ENCODE data around the gene MINDY3.
"Not testable (repeated sequence)": the region's sequence is repeated elsewhere in the genome, so short reads cannot be mapped to it uniquely, and the experiment has no call there.

The MINDY3 gene

GRCh38 chr10:15859509-15859905, 800 bp downstream of the MINDY3 start:
- TF ChIP-seq, protein P1, sequence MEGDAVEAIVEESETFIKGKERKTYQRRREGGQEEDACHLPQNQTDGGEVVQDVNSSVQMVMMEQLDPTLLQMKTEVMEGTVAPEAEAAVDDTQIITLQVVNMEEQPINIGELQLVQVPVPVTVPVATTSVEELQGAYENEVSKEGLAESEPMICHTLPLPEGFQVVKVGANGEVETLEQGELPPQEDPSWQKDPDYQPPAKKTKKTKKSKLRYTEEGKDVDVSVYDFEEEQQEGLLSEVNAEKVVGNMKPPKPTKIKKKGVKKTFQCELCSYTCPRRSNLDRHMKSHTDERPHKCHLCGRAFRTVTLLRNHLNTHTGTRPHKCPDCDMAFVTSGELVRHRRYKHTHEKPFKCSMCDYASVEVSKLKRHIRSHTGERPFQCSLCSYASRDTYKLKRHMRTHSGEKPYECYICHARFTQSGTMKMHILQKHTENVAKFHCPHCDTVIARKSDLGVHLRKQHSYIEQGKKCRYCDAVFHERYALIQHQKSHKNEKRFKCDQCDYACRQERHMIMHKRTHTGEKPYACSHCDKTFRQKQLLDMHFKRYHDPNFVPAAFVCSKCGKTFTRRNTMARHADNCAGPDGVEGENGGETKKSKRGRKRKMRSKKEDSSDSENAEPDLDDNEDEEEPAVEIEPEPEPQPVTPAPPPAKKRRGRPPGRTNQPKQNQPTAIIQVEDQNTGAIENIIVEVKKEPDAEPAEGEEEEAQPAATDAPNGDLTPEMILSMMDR (IDR thresholded peaks at IDR 0.05; ENCODE audit: extremely low read depth, insufficient read depth, missing control alignments), result no peak
- peak; percentile 35 for DNase-seq (ENCODE audit: low spot score)
- in situ Hi-C loops (cut with MboI; ENCODE audit: low pct_unique_long_range_greater_than_20kb, low sequenced_read_pairs, unreplicated experiment), result no loop called here

DNA sequence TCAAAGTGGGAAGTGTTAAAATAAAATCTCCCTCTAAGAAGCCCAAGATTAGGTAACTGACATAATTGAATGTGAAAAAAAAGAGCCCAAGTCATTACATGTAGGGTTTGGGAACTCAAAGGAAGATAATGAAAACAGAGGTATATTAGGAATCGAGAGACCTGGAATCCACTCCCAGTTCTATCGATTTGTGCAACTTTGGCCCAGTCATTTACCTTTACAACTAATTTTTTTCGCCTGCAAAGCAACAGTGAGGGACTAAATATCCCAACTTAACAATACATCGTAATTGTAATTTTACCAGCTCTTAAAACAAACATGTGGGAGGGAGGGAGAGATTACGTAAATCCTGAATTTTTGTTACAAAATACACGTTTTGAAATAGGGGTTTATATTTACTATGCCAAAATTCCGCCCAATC, 1.4 kb downstream of the MINDY3 start:
- TF ChIP-seq, protein P1 (IDR thresholded peaks at IDR 0.05; ENCODE audit: extremely low read depth, insufficient read depth, missing control alignments), result no peak
- no peak for DNase-seq (ENCODE audit: low spot score)
- in situ Hi-C loops (cut with MboI; ENCODE audit: low pct_unique_long_range_greater_than_20kb, low sequenced_read_pairs, unreplicated experiment), result no loop called here

DNA sequence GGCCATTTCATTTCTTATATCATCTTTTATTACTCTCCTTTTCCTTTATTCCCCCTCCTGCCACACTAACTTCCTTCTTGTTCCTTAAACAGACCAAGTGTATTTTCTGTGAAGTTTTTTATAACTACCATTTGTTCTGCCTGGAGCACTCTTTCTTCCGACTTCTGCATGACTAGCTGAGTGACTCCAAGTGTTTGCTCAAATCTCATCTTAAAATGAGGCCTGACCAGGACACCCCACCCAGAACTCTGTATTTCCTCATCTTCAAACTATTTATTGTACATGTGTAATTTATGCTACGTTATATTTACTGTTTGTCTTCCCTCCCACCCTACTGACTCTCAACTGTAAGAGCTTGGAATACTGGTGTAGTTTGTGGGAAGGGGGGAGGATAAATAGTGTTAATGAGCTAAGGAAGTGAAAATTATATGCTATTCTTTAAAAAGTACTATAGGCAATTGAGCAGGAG, 3.2 kb downstream of the MINDY3 start:
- no peak for DNase-seq (ENCODE audit: low spot score)
- TF ChIP-seq, protein P1 (IDR thresholded peaks at IDR 0.05; ENCODE audit: extremely low read depth, insufficient read depth, missing control alignments), result no peak

GRCh38 chr10:15856328-15857015, 3.8 kb downstream of the MINDY3 start:
- no peak for DNase-seq (ENCODE audit: low spot score)
- in situ Hi-C loops (cut with MboI; ENCODE audit: low pct_unique_long_range_greater_than_20kb, low sequenced_read_pairs, unreplicated experiment), result no loop called here

More for the DNA sequence above, 3.2 kb downstream of the MINDY3 start:
- in situ Hi-C loops (cut with MboI; ENCODE audit: low pct_unique_long_range_greater_than_20kb, low sequenced_read_pairs, unreplicated experiment), result no loop called here

DNA sequence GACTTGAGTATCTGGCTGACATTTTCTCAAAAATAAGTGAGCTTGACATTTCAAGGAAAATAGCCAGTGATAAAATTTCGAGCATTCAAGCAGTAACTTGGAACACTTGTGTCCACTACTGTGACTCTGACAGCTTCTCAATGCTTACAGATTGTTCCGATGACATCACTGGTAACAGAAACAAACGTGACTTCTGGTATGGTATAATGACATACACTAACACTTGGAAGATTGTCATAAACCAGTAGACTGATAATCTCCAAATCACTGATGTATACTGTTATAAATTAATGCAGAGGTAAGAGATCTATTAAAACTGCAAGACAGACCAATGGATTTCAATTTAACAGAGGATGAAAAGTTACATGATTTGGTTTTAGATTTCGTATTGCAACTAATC, 6.5 kb downstream of the MINDY3 start:
- TF ChIP-seq, protein P1 (IDR thresholded peaks at IDR 0.05; ENCODE audit: extremely low read depth, insufficient read depth, missing control alignments), result no peak
- DNase-seq (ENCODE audit: low spot score), result no peak
- in situ Hi-C loops (cut with MboI; ENCODE audit: low pct_unique_long_range_greater_than_20kb, low sequenced_read_pairs, unreplicated experiment), result no loop called here

More at GRCh38 chr10:15856328-15857015, 3.8 kb downstream of the MINDY3 start:
- TF ChIP-seq, protein P1 (IDR thresholded peaks at IDR 0.05; ENCODE audit: extremely low read depth, insufficient read depth, missing control alignments), result no peak

- TF ChIP-seq, protein P1 (IDR thresholded peaks at IDR 0.05; ENCODE audit: extremely low read depth, insufficient read depth, missing control alignments), result no peak
- in situ Hi-C loops (cut with MboI; ENCODE audit: low pct_unique_long_range_greater_than_20kb, low sequenced_read_pairs, unreplicated experiment), result no loop called here
- no peak for DNase-seq (ENCODE audit: low spot score)
Observed at GRCh38 chr10:15852111-15852557, 8.2 kb downstream of the MINDY3 start.

GRCh38 chr10:15850337-15850978, 9.8 kb downstream of the MINDY3 start:
- in situ Hi-C loops (cut with MboI; ENCODE audit: low pct_unique_long_range_greater_than_20kb, low sequenced_read_pairs, unreplicated experiment); DNase-seq (ENCODE audit: low spot score): not testable (repeated sequence)

Data from GM13977 (cell line).